Cardiac muscle cell (in vitro differentiated cells and primary cell): ENCODE measurements around the gene FAM120B. TPM values are rescaled to one million over a fixed set of nuclear protein-coding genes. Genes with fewer than 3 reads are reported as not detected.
"Not testable (repeated sequence)": the region's sequence is repeated elsewhere in the genome, so short reads cannot be mapped to it uniquely, and the experiment has no call there.

Experiments used
- DNase-seq, 2 donors: peaks; one replicate each; pipeline versions ENCODE4 v3.0.0 to v3.0.0-alpha.2; 2010 to 2017; ENCODE audit warnings: low read depth in 1 of 2, low spot score in 1 of 2
- H3K27ac ChIP-seq: fragments of 200-600 bp; sonication (generic); 2 replicates; pipeline ENCODE4 v1.5.1; 2016
- H3K27me3 ChIP-seq: fragments of 200-600 bp; sonication (generic); 2 replicates; pipeline ENCODE4 v1.6.0; 2016; ENCODE audit warnings: control low read depth
- H3K36me3 ChIP-seq: fragments of 200-600 bp; sonication (generic); 2 replicates; pipeline ENCODE4 v1.5.1; 2016; ENCODE audit warnings: control low read depth
- H3K4me1 ChIP-seq: fragments of 200-600 bp; sonication (generic); 2 replicates; pipeline ENCODE4 v1.8.1; 2017; ENCODE audit warnings: low read depth, mild to moderate bottlenecking, mixed run types
- H3K4me3 ChIP-seq: fragments of 200-600 bp; sonication (generic); 2 replicates; pipeline ENCODE4 v1.5.1; 2016; ENCODE audit warnings: mild to moderate bottlenecking
- H3K9me3 ChIP-seq: fragments of 200-600 bp; sonication (generic); 2 replicates; pipeline ENCODE4 v1.5.1; 2017; ENCODE audit warnings: low read depth, mild to moderate bottlenecking, control low read depth
- CTCF ChIP-seq: IDR thresholded peaks from 2 replicates; pipeline ENCODE4 v1.5.1; 2012; ENCODE audit warnings: low read depth, mild to moderate bottlenecking, low read length
- polyA plus RNA-seq: library from polyadenylated mRNA; unstranded; fragments of >200 nt; fragmentation: Nextera tagmentation; extraction: Ambion mirVana; gene quantifications from 2 replicates; pipeline ENCODE4 v1.2.1, GENCODE V29; 2016
- total RNA-seq: library from RNA; depleted of rRNA; stranded (reverse); fragments of >200 nt; gene quantifications from 2 replicates; pipeline ENCODE4 v1.2.3, GENCODE V29; 2016

The FAM120B gene
- total and polyA plus RNA-seq, 2 experiments from 2014 or later, result 13.2 to 24.9 TPM

GRCh38 chr6:170261643-170262488 is 44.7 kb upstream of the FAM120B start:
- TF ChIP-seq CTCF, result no peak
- Histone ChIP-seq H3K27me3 (no peaks in the 10 kb centered on the region), H3K27ac (no peak overlapping the region), H3K4me1 (no peaks in the 10 kb centered on the region), H3K9me3 (no peaks in the 10 kb centered on the region), H3K4me3 (no peak overlapping the region), H3K36me3 (no peaks in the 10 kb centered on the region)
- no peak for DNase-seq

GRCh38 chr6:170262489-170263088 is 44.0 kb upstream of the FAM120B start:
- Histone ChIP-seq H3K27me3 (no peaks in the 10 kb centered on the region), H3K4me1 (no peaks in the 10 kb centered on the region), H3K36me3 (no peaks in the 10 kb centered on the region), H3K4me3 (no peak overlapping the region), H3K9me3 (no peaks in the 10 kb centered on the region), H3K27ac (no peak overlapping the region)
- no peak for TF ChIP-seq CTCF
- DNase-seq, result no peak

GRCh38 chr6:170263410-170263809 is 43.1 kb upstream of the FAM120B start:
- no peak for TF ChIP-seq CTCF
- no peak for DNase-seq
- Histone ChIP-seq H3K4me3 (no peak overlapping the region), H3K36me3 (no peaks in the 10 kb centered on the region), H3K27me3 (no peaks in the 10 kb centered on the region), H3K27ac (no peak overlapping the region), H3K4me1 (no peaks in the 10 kb centered on the region), H3K9me3 (no peaks in the 10 kb centered on the region)

GRCh38 chr6:170264086-170264485 is 42.5 kb upstream of the FAM120B start:
- Histone ChIP-seq H3K36me3 (no peaks in the 10 kb centered on the region), H3K27me3 (no peaks in the 10 kb centered on the region), H3K4me3 (no peak overlapping the region), H3K27ac (no peak overlapping the region), H3K9me3 (no peaks in the 10 kb centered on the region), H3K4me1 (no peaks in the 10 kb centered on the region)
- no peak for DNase-seq
- no peak for TF ChIP-seq CTCF

GRCh38 chr6:170264644-170265043 is 41.9 kb upstream of the FAM120B start:
- not testable (repeated sequence) for H3K4me3 ChIP-seq, H3K27me3 ChIP-seq, DNase-seq, H3K36me3 ChIP-seq, H3K4me1 ChIP-seq, H3K9me3 ChIP-seq, H3K27ac ChIP-seq

GRCh38 chr6:170265655-170266054 is 40.9 kb upstream of the FAM120B start:
- peak in 1 of 2 donors; percentile 44 for DNase-seq
- no peak overlapping the region for H3K4me3 ChIP-seq
- no peak overlapping the region for H3K27ac ChIP-seq
- H3K9me3 ChIP-seq, result no peaks in the 10 kb centered on the region
- TF ChIP-seq CTCF, result no peak
- no peaks in the 10 kb centered on the region for H3K27me3 ChIP-seq
- H3K36me3 ChIP-seq, result no peaks in the 10 kb centered on the region
- H3K4me1 ChIP-seq, result no peaks in the 10 kb centered on the region
